Measurements from ENCODE around the gene PANK3.
"Not testable (repeated sequence)": the region's sequence is repeated elsewhere in the genome, so short reads cannot be mapped to it uniquely, and the experiment has no call there.

Gene PANK3

GRCh38 chr5:168598639-168599038 lies 19.5 kb upstream of the PANK3 start:
- DNase-seq (ENCODE audit: low read depth): no peak
- no peak overlapping the region for H3K4me3 ChIP-seq (ENCODE audit: low read depth, low read length)
- TF ChIP-seq, protein P1, sequence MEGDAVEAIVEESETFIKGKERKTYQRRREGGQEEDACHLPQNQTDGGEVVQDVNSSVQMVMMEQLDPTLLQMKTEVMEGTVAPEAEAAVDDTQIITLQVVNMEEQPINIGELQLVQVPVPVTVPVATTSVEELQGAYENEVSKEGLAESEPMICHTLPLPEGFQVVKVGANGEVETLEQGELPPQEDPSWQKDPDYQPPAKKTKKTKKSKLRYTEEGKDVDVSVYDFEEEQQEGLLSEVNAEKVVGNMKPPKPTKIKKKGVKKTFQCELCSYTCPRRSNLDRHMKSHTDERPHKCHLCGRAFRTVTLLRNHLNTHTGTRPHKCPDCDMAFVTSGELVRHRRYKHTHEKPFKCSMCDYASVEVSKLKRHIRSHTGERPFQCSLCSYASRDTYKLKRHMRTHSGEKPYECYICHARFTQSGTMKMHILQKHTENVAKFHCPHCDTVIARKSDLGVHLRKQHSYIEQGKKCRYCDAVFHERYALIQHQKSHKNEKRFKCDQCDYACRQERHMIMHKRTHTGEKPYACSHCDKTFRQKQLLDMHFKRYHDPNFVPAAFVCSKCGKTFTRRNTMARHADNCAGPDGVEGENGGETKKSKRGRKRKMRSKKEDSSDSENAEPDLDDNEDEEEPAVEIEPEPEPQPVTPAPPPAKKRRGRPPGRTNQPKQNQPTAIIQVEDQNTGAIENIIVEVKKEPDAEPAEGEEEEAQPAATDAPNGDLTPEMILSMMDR (IDR thresholded peaks at IDR 0.05; ENCODE audit: low read depth, low read length, missing control alignments): no peak

GRCh38 chr5:168596927-168597326 lies 17.8 kb upstream of the PANK3 start:
- no peak overlapping the region for H3K4me3 ChIP-seq (ENCODE audit: low read depth, low read length)
- no peak for DNase-seq (ENCODE audit: low read depth)
- TF ChIP-seq, protein P1 (IDR thresholded peaks at IDR 0.05; ENCODE audit: low read depth, low read length, missing control alignments): no peak

- DNase-seq (ENCODE audit: low read depth): not testable (repeated sequence)
Observed at GRCh38 chr5:168596122-168596521, 17.0 kb upstream of the PANK3 start.

DNA sequence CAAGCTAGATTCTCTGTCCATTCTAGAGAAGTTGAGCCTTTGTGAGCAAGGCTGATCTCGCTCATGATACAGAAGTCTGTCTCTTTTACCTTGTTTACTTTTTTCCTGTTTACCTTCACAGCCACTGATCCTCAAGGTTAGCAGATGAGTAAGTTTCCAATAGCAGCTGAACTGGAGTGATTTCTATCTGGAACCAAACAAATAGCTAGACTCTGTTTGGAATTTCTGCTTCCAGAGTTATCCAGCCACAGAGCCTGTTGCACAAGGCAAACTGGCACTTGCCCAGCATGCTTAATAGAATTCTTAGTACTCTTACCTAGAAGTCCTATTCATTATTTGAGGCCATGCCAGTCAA lies 12.8 kb upstream of the PANK3 start:
- TF ChIP-seq, protein P1 (IDR thresholded peaks at IDR 0.05; ENCODE audit: low read depth, low read length, missing control alignments): no peak
- DNase-seq (ENCODE audit: low read depth): no peak
- H3K4me3 ChIP-seq (ENCODE audit: low read depth, low read length): no peak overlapping the region

More at GRCh38 chr5:168596122-168596521, 17.0 kb upstream of the PANK3 start:
- H3K4me3 ChIP-seq (ENCODE audit: low read depth, low read length): not testable (repeated sequence)

- DNase-seq (ENCODE audit: low read depth): no peak
- TF ChIP-seq, protein P1 (IDR thresholded peaks at IDR 0.05; ENCODE audit: low read depth, low read length, missing control alignments): no peak
- H3K4me3 ChIP-seq (ENCODE audit: low read depth, low read length): no peak overlapping the region
Observed at GRCh38 chr5:168591302-168592013, 12.3 kb upstream of the PANK3 start.

DNA sequence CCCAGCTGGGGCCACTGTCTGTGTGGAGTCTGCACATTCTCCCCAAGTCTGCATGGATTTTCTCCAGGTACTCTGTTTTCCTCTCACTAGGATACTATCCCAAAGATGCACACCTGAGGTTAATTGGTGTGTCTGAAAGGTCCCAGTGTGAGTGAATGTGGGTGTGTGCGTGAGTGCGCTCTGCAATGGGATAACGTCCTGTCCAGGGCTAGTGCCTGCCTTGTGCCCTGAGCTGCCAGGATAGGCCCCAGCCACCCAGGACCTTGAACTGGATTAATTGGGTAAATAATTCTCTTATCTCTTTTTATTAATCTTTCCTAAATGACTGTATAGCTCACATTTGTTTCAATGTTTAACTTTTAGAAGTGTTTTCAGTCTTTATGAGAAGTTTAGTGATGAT lies 11.5 kb upstream of the PANK3 start:
- TF ChIP-seq, protein P1 (IDR thresholded peaks at IDR 0.05; ENCODE audit: low read depth, low read length, missing control alignments): no peak
- H3K4me3 ChIP-seq (ENCODE audit: low read depth, low read length): no peak overlapping the region
- DNase-seq (ENCODE audit: low read depth): no peak

DNA sequence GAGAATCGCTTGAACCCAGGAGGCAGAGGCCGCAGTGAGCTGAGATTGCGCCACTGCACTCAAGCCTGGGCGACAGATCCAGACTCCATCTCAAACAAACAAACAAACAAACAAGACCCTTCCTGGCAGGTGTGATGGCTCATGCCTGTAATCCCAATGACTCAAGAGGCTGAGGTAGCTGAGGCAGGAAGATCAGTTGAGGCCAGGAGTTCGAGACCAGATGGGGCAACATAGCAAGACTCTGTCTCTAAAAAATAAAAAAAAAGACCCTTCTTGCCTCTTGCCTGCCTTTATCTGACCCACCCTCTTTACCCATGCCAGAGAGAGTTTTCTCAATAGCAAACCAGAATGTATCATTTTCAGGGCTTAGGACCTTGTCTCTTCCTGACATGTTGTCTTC lies 8.8 kb upstream of the PANK3 start:
- no peak for DNase-seq (ENCODE audit: low read depth)
- TF ChIP-seq, protein P1 (IDR thresholded peaks at IDR 0.05; ENCODE audit: low read depth, low read length, missing control alignments): no peak
- no peak overlapping the region for H3K4me3 ChIP-seq (ENCODE audit: low read depth, low read length)
